PC-9 (cell line): ENCODE measurements around the gene RPTOR.

Experiments used
- EZH2 ChIP-seq: fragments of 200-600 bp; sonication (generic); IDR thresholded peaks from 2 replicates; pipeline ENCODE4 v1.8.0; 2017; ENCODE audit warnings: antibody characterized with exemption, low read depth
- TF ChIP-seq, protein P1 (sequence below): fragments of 200-600 bp; sonication (generic); conservative IDR thresholded peaks from 2 replicates; pipeline ENCODE4 v1.6.1; 2017; ENCODE audit warnings: mixed run types, antibody characterized with exemption, mild to moderate bottlenecking, moderate library complexity

DNA sequence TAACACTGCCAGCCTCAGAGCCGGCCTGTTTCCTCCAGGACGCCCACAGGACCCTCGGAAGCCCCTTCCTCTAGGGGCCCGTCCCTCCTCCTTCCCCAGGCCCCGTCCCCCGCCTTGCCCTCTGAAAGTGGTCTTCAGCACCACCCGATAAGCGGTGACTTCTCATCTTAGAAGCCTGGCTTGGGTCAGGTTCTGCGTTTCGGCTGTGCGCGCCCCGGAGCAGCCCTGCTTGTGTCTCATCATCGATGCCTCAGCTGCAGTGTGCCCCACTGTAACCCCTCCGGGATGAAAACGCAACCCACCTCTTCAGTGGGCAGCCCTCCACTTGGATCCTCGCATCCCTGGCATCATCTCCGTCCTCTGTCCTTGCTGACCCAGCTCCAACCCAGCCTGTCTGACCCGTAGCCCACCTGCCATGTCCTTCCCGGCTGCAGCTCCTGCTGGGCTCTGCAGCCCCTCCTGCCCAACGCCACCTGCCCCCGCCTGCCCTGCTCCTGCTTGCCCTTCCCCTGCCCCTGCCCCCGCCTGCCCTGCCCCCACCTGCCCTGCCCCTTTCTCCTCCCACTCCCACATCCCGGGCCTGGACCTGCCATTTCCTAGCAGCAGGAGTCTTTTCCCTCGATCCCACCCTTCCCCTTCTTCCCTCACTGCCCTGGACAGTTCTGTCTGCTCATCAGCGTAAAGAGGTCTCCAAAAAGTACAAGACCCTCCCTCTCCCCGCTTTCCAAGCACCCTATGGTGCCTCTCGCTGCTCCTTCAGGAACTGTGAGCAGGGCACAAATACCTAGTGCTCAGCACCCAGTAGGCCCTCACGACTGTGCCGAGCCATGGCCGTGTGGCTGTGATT lies 334.5 kb downstream of the RPTOR start:
- TF ChIP-seq EZH2: no peak
- TF ChIP-seq, protein P1, sequence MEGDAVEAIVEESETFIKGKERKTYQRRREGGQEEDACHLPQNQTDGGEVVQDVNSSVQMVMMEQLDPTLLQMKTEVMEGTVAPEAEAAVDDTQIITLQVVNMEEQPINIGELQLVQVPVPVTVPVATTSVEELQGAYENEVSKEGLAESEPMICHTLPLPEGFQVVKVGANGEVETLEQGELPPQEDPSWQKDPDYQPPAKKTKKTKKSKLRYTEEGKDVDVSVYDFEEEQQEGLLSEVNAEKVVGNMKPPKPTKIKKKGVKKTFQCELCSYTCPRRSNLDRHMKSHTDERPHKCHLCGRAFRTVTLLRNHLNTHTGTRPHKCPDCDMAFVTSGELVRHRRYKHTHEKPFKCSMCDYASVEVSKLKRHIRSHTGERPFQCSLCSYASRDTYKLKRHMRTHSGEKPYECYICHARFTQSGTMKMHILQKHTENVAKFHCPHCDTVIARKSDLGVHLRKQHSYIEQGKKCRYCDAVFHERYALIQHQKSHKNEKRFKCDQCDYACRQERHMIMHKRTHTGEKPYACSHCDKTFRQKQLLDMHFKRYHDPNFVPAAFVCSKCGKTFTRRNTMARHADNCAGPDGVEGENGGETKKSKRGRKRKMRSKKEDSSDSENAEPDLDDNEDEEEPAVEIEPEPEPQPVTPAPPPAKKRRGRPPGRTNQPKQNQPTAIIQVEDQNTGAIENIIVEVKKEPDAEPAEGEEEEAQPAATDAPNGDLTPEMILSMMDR: no peak
